SU-DHL-6 (cell line): ENCODE data around the gene DCAKD.

Source experiments
- H2AFZ ChIP-seq: fragments of 200-600 bp; sonication (generic); 2 replicates; pipeline ENCODE4 v1.6.1; 2014; ENCODE audit warnings: low read depth, mild to moderate bottlenecking, moderate library complexity, mixed read lengths, antibody characterized with exemption, low read length; ENCODE audit not compliant: severe bottlenecking
- H3F3A ChIP-seq: fragments of 200-600 bp; shearing (Covaris generic); 2 replicates; pipeline ENCODE4 v1.6.0; 2016; ENCODE audit warnings: antibody characterized with exemption, mild to moderate bottlenecking; ENCODE audit not compliant: insufficient read depth
- H3K27ac ChIP-seq: fragments of 200-600 bp; sonication (generic); 2 replicates; pipeline ENCODE4 v1.5.1; 2016; ENCODE audit warnings: low read depth, mild to moderate bottlenecking, low read length, moderate library complexity, mixed read lengths
- H3K27me3 ChIP-seq: fragments of 200-600 bp; sonication (generic), shearing (Covaris generic); 2 replicates; pipeline ENCODE4 v1.6.0; 2014; ENCODE audit warnings: mild to moderate bottlenecking, low read length
- H3K36me3 ChIP-seq: fragments of 200-600 bp; sonication (generic); 2 replicates; pipeline ENCODE4 v1.6.1; 2014; ENCODE audit warnings: mild to moderate bottlenecking, low read length, mixed read lengths
- H3K4me2 ChIP-seq: fragments of 300-600, 200-600 bp; shearing (Covaris generic), sonication (generic); 2 replicates; pipeline ENCODE4 v1.6.0; 2014; ENCODE audit warnings: low read length, low read depth, mild to moderate bottlenecking; ENCODE audit not compliant: poor library complexity, severe bottlenecking
- H3K4me3 ChIP-seq: fragments of 200-600 bp; sonication (generic); 2 replicates; pipeline ENCODE4 v1.5.1; 2014; ENCODE audit warnings: antibody characterized with exemption, low read length, mild to moderate bottlenecking, mixed read lengths; ENCODE audit not compliant: insufficient read depth, poor library complexity, severe bottlenecking
- H3K79me2 ChIP-seq: fragments of 200-600 bp; sonication (generic); 2 replicates; pipeline ENCODE4 v1.6.1; 2014; ENCODE audit warnings: mild to moderate bottlenecking, low read length, moderate library complexity; ENCODE audit not compliant: insufficient read depth
- H3K9ac ChIP-seq: fragments of 200-600 bp; sonication (generic); 2 replicates; pipeline ENCODE4 v1.7.0; 2014; ENCODE audit warnings: mild to moderate bottlenecking, low read length
- H3K9me2 ChIP-seq: fragments of 200-600 bp; sonication (generic); replicated peaks from 2 replicates; pipeline ENCODE4 v1.6.1; 2014; ENCODE audit warnings: low read length; ENCODE audit not compliant: insufficient read depth
- H3K9me3 ChIP-seq: fragments of 200-600 bp; sonication (generic); 2 replicates; pipeline ENCODE4 v1.6.1; 2014; ENCODE audit warnings: low read length, mixed read lengths; ENCODE audit not compliant: insufficient read depth
- H4K20me1 ChIP-seq: fragments of 200-600 bp; sonication (generic); 2 replicates; pipeline ENCODE4 v1.6.1; 2014; ENCODE audit warnings: low read depth, mild to moderate bottlenecking, antibody characterized with exemption, low read length, moderate library complexity, mixed read lengths
- EZH2phosphoT487 ChIP-seq: fragments of 200-600 bp; sonication (generic), shearing (Covaris generic); conservative IDR thresholded peaks from 2 replicates; pipeline ENCODE4 v1.6.1; 2018; ENCODE audit warnings: mild to moderate bottlenecking, antibody characterized with exemption, low read length, moderate library complexity, mixed read lengths
- TF ChIP-seq, protein P1 (sequence below): fragments of 200-600 bp; sonication (generic); IDR thresholded peaks from one replicate; pipeline ENCODE4 v1.5.1; 2017; ENCODE audit warnings: antibody characterized with exemption, mild to moderate bottlenecking, low read length, moderate library complexity; ENCODE audit not compliant: insufficient read depth, poor library complexity, severe bottlenecking

Gene DCAKD

DNA sequence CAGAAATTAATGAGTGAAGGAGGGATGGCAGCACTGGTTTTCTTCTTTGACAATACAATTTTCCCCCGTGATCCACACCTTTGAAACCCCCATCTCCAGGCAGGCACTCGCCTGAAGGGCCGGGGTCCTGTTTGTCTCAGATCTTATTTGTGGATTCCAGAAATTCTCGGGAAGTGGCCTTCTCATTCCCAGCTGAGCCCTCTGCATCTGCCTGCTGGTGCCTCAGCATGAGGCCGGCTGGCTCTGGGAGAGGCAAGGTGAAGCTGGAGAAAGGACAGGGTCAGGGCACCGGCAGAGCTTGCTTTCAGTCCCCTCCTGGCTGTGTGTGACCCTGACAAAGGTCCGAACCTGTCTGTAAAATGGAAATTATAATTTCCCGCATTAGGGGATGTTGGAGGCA is 47.6 kb downstream of the DCAKD start:
- H3K79me2 ChIP-seq: no peaks in the 10 kb centered on the region
- H3K9ac ChIP-seq: no peak overlapping the region
- no peaks in the 10 kb centered on the region for H4K20me1 ChIP-seq
- TF ChIP-seq, protein P1, sequence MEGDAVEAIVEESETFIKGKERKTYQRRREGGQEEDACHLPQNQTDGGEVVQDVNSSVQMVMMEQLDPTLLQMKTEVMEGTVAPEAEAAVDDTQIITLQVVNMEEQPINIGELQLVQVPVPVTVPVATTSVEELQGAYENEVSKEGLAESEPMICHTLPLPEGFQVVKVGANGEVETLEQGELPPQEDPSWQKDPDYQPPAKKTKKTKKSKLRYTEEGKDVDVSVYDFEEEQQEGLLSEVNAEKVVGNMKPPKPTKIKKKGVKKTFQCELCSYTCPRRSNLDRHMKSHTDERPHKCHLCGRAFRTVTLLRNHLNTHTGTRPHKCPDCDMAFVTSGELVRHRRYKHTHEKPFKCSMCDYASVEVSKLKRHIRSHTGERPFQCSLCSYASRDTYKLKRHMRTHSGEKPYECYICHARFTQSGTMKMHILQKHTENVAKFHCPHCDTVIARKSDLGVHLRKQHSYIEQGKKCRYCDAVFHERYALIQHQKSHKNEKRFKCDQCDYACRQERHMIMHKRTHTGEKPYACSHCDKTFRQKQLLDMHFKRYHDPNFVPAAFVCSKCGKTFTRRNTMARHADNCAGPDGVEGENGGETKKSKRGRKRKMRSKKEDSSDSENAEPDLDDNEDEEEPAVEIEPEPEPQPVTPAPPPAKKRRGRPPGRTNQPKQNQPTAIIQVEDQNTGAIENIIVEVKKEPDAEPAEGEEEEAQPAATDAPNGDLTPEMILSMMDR: no peak
- no peak for TF ChIP-seq EZH2phosphoT487
- H3F3A ChIP-seq: no peaks in the 10 kb centered on the region
- H3K4me2 ChIP-seq: no peak overlapping the region
- no peaks in the 10 kb centered on the region for H3K27me3 ChIP-seq
- H3K36me3 ChIP-seq: no peaks in the 10 kb centered on the region
- H3K27ac ChIP-seq: no peak overlapping the region
- peaks cover 5% of the 10 kb centered on the region; the same call in 1 of the 2 replicates for H3K9me3 ChIP-seq
- H3K4me3 ChIP-seq: no peak overlapping the region
- H3K9me2 ChIP-seq: no peaks in the 10 kb centered on the region
- no peak overlapping the region for H2AFZ ChIP-seq

DNA sequence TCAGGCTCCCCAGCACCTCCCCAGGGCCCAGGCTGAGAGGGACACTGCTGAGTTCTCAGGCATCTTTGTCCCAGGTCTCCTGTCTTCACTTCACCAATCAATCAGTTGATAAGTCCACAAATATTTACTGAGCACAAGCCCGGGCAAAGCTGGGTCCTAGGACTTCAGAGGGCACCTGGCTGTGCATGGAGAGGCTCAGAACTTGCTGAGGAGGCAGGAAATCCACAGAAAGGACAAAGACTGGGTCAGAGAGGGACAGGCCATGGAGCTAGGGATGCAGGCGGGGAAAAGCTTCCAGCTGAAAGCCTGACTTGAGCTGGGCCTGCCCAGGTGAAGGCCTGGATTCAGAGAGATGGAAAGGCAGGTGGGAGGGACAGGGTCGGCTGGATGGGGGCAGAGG is 50.1 kb downstream of the DCAKD start:
- peaks cover 5% of the 10 kb centered on the region; the same call in 1 of the 2 replicates for H3K9me3 ChIP-seq
- H3K4me3 ChIP-seq: no peak overlapping the region
- no peak overlapping the region for H2AFZ ChIP-seq
- H3K36me3 ChIP-seq: no peaks in the 10 kb centered on the region
- no peaks in the 10 kb centered on the region for H3K9me2 ChIP-seq
- no peak overlapping the region for H3K4me2 ChIP-seq
- no peak for TF ChIP-seq EZH2phosphoT487
- TF ChIP-seq, protein P1: no peak
- H4K20me1 ChIP-seq: no peaks in the 10 kb centered on the region
- H3K27me3 ChIP-seq: no peaks in the 10 kb centered on the region
- H3F3A ChIP-seq: no peaks in the 10 kb centered on the region
- no peak overlapping the region for H3K27ac ChIP-seq
- H3K9ac ChIP-seq: no peak overlapping the region
- no peaks in the 10 kb centered on the region for H3K79me2 ChIP-seq

DNA sequence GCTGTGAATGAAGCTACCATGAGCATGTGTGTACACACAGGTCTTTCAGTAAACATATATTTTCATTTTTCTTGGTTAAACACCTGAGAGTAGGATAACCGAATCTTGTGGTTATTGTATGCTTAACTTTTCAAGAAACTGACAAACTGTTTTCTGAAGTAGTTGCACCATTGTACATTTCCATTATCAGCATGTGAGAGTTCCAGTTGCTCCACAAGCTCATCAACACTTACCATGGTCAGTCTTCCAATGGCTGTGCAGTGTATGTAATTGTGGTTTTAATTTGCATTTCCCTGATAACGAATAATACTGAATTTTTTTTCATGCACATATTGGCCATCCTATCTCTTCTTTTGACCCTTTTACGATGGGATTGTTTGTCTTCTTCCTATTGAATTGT is 52.0 kb downstream of the DCAKD start:
- no peaks in the 10 kb centered on the region for H3F3A ChIP-seq
- H3K9ac ChIP-seq: no peak overlapping the region
- no peak overlapping the region for H3K27ac ChIP-seq
- no peaks in the 10 kb centered on the region for H3K36me3 ChIP-seq
- H3K9me2 ChIP-seq: no peaks in the 10 kb centered on the region
- TF ChIP-seq, protein P1: no peak
- TF ChIP-seq EZH2phosphoT487: no peak
- H3K4me3 ChIP-seq: no peak overlapping the region
- H3K9me3 ChIP-seq: peaks cover 5% of the 10 kb centered on the region; the same call in 1 of the 2 replicates
- H3K4me2 ChIP-seq: no peak overlapping the region
- H4K20me1 ChIP-seq: no peaks in the 10 kb centered on the region
- H3K79me2 ChIP-seq: no peaks in the 10 kb centered on the region
- H3K27me3 ChIP-seq: no peaks in the 10 kb centered on the region
- no peak overlapping the region for H2AFZ ChIP-seq

DNA sequence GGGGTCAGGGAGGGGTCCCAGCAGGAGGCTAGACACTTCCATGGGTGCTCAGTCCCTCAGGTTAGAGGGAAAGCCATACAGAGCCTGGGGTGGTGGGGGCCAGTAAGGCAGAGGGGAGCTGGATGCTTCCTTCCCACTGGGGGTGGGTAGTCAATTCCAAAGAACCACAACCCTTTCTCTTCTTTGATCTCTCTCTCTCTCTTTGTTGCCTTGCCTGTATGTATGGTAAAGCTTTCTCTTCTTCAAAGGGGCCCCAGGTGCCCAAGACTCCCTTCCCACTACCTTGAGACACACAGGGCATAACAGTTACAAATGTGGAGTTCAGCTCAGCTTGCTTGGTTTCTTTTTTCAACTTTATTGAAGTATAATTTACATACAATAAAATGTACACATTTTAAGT is 52.8 kb downstream of the DCAKD start:
- Histone ChIP-seq H3K9ac (no peak overlapping the region), H3K79me2 (no peaks in the 10 kb centered on the region), H3K4me2 (no peak overlapping the region), H3K27ac (no peak overlapping the region), H3K9me3 (peaks cover 5% of the 10 kb centered on the region; the same call in 1 of the 2 replicates), H3F3A (no peaks in the 10 kb centered on the region), H3K27me3 (no peaks in the 10 kb centered on the region), H3K36me3 (no peaks in the 10 kb centered on the region), H4K20me1 (no peaks in the 10 kb centered on the region), H3K4me3 (no peak overlapping the region), H2AFZ (no peak overlapping the region), H3K9me2 (no peaks in the 10 kb centered on the region)
- TF ChIP-seq EZH2phosphoT487: no peak
- TF ChIP-seq, protein P1: no peak
